HG03066 (cell line): ENCODE measurements around the gene SLC25A47.

Experiments
- ATAC-seq: cut with Tn5 transposase; IDR thresholded peaks from one replicate; pipeline ENCODE4 v1.9.1; 2021; ENCODE audit warnings: low read depth; ENCODE audit not compliant: unreplicated experiment

Gene SLC25A47

DNA sequence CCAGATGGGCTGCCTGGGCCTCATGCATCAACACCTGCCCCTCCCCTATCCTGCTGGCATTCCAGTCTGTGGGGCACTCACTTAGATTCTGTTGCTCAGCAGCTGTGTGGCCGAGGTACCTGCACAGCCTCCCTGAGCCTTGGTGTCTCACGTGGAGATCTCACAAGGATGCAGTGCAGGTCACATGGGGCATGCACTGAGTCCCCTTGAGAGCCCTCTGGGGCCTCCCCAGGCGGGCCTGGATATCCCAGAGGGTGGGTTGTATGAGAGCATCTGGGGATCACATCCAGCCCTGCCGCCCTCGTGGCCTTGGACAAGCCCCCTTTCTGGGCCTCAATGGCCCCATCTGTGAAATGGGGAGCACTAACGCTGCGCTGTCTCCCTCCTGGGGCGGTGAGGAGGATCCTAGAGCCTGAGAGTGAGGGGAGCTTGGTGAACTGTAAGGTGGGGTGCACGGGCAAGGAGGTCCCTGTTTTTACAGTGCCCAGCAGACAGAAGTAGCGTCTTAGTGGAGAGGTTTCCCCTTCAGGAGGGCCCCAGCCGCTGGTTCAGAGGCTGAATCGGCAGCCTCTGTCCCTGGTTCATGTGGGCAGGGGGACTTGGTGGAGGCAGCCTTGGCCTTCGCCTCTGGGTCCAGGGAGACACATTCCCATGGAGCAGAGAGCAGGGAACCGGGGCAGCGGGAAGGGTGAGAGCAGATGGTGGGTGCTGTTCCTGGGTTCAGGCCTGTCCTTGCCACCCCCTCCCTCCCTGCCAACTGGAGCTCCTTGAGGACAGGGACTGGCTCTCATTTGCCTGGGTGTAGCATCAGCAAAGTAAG, 791 bp upstream of the SLC25A47 start:
- no peak for ATAC-seq

DNA sequence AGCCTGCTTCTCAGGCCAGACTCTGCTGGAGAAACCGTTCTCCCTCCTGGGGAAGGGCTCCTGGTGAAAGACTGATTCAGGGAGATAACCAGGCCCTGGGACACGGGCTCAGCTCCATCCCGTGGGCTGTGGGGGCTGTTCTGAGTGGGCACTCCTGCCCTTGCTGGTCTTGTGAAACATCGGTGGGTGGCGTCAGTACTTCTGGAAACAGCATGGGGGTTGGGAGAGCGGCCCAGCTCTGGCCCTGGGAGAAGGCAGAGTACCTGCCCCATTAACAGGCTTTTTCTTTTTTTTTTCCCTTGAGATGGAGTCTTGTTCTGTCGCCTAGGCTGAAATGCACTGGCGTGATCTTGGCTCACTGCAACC, 786 bp downstream of the SLC25A47 start:
- no peak for ATAC-seq

- no peak for ATAC-seq
Observed at GRCh38 chr14:100325231-100325632, 2.1 kb downstream of the SLC25A47 start.

DNA sequence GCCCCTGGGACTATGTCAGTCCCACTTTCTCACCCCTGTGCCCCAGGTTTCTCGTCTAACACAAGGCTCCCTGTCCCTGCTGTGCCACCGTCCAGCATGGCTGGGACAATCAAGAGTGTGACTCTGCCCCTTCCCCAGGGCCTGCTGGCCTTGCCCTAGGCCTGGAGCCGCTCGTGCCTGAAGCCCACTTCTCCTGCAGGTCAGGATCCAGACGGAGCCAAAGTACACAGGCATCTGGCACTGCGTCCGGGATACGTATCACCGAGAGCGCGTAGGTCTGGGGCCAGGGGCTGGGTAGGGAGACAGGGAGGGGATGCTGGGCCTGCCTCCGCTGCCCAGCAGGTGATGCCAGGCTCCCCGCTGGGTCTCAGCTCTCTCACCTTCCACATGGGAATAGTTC, 2.8 kb downstream of the SLC25A47 start:
- ATAC-seq: no peak

DNA sequence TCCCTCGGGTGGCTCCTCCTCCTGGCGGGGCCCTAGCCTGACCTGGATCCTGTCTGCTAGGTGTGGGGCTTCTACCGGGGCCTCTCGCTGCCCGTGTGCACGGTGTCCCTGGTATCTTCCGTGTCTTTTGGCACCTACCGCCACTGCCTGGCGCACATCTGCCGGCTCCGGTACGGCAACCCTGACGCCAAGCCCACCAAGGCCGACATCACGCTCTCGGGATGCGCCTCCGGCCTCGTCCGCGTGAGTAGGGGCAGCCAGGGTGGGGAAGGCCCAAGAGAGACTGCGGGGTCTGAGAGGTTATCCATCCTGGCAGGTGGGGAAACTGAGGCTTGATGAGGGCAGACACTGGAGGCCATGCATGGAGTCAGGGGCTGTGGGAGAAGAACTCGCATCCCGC, 4.0 kb downstream of the SLC25A47 start:
- ATAC-seq: no peak

- ATAC-seq: no peak
Observed at GRCh38 chr14:100328495-100329163, 5.5 kb downstream of the SLC25A47 start.

- ATAC-seq: no peak
Observed at GRCh38 chr14:100329233-100330006, 6.3 kb downstream of the SLC25A47 start.

- ATAC-seq: no peak
Observed at GRCh38 chr14:100330007-100330344, 6.8 kb downstream of the SLC25A47 start.

GRCh38 chr14:100330388-100330931, 7.3 kb downstream of the SLC25A47 start:
- ATAC-seq: no peak

GRCh38 chr14:100332071-100332639, 9.0 kb downstream of the SLC25A47 start:
- no peak for ATAC-seq

- ATAC-seq: peak; percentile 71
Observed at GRCh38 chr14:100332797-100333196, 9.7 kb downstream of the SLC25A47 start.

DNA sequence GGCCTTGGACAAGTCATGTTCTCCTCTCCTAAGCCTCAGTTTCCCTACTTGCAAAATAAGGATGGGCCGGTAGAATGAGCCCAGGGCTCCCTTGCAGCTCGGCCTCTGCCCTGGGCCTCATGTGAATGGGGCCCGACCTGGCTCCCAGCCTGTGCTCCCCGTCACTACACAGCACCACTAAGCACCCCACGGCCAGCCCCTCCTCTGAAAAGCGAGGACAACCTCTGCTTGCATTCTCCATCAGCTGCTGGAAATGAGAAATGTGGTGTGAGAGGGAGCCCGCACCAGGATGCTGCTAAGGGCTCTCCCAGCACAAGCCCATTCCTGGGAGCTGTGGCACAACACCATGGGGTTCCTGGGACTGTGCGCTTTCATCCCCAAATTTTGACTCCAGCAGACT, 10.2 kb downstream of the SLC25A47 start:
- ATAC-seq: no peak

GRCh38 chr14:100333827-100334226, 10.7 kb downstream of the SLC25A47 start:
- ATAC-seq: no peak

GRCh38 chr14:100334904-100335303, 11.8 kb downstream of the SLC25A47 start:
- no peak for ATAC-seq

- no peak for ATAC-seq
Observed at GRCh38 chr14:100336618-100337530, 13.7 kb downstream of the SLC25A47 start.

GRCh38 chr14:100339766-100340422, 16.8 kb downstream of the SLC25A47 start:
- ATAC-seq: no peak

- ATAC-seq: no peak
Observed at GRCh38 chr14:100340423-100340813, 17.3 kb downstream of the SLC25A47 start.

DNA sequence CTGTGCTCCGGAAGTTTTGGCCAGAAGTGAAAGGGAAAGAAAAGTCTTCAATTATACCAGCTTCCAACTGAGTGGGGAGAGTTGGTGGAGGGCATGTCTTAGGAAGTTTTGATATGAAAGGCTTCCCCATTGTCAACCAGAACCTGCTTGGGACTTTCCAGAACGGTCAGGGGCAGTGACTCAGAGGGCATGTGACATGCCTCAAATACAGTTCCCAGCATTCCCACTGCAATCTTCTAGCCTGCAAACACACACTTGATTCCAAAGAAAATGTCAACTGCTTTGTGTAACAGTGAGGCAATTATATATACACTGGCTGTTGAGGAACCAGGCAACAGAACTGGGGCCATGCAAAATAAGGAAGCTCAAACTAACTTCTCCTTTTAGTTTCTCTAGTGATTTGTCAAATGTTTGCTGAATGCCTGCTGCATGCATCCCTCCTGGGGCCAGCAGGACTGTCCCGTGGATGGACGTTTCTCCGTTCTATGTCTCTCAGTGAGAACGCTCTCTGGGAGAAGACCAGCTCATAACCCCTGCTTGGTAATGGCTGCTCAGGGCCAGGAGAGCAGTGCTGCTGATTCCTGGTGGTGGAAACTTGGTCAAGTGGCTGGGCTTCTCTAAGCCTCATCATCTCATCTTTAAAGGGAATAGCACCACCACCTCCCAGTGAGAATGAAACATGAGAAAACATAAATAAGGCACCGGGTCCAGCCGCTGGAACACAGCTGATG, 18.3 kb downstream of the SLC25A47 start:
- peak; percentile 63 for ATAC-seq

GRCh38 chr14:100342195-100342594, 19.1 kb downstream of the SLC25A47 start:
- no peak for ATAC-seq
